Measurements from ENCODE around the gene SFMBT1.

GRCh38 chr3:53009826-53010539, 35.9 kb downstream of the SFMBT1 start:
- TF ChIP-seq ELK1 (IDR thresholded peaks at IDR 0.05; ENCODE audit: borderline replicate concordance, low read depth, low read length) (no peak), RAD21 (IDR thresholded peaks at IDR 0.05; ENCODE audit: low read length) (no peak), CHD1 (IDR thresholded peaks at IDR 0.05; ENCODE audit: low read depth, low read length) (no peak), POLR2A (IDR thresholded peaks at IDR 0.05; ENCODE audit: low read depth, low read length) (no peak), MAZ (IDR thresholded peaks at IDR 0.05; ENCODE audit: borderline replicate concordance, low read depth, low read length) (no peak), RFX5 (IDR thresholded peaks at IDR 0.05; ENCODE audit: low read depth, low read length) (no peak), MXI1 (IDR thresholded peaks at IDR 0.05; ENCODE audit: borderline replicate concordance, low read depth, low read length) (no peak), BHLHE40 (IDR thresholded peaks at IDR 0.05; ENCODE audit: low read depth, low read length) (no peak), RCOR1 (IDR thresholded peaks at IDR 0.05; ENCODE audit: insufficient replicate concordance, low read length) (no peak), SMC3 (IDR thresholded peaks at IDR 0.05; ENCODE audit: low read depth, low read length) (no peak)
- TF ChIP-seq, protein P1, sequence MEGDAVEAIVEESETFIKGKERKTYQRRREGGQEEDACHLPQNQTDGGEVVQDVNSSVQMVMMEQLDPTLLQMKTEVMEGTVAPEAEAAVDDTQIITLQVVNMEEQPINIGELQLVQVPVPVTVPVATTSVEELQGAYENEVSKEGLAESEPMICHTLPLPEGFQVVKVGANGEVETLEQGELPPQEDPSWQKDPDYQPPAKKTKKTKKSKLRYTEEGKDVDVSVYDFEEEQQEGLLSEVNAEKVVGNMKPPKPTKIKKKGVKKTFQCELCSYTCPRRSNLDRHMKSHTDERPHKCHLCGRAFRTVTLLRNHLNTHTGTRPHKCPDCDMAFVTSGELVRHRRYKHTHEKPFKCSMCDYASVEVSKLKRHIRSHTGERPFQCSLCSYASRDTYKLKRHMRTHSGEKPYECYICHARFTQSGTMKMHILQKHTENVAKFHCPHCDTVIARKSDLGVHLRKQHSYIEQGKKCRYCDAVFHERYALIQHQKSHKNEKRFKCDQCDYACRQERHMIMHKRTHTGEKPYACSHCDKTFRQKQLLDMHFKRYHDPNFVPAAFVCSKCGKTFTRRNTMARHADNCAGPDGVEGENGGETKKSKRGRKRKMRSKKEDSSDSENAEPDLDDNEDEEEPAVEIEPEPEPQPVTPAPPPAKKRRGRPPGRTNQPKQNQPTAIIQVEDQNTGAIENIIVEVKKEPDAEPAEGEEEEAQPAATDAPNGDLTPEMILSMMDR (conservative IDR thresholded peaks at IDR 0.05; ENCODE audit: low read depth, low read length): no peak

All from IMR-90 (cell line).